Coronary artery (tissue), 2 donors: ENCODE results near the gene PDE6B.

Experiments used
- DNase-seq: peaks from one replicate; pipeline ENCODE4 v3.0.0-alpha.2; 2017; ENCODE audit warnings: low spot score
- H3K27ac ChIP-seq, 2 donors: fragments of 200-600 bp; sonication (generic); one replicate each; pipeline ENCODE4 v1.5.1; 2016 to 2019
- H3K4me3 ChIP-seq: fragments of 200-600 bp; sonication (generic); 2 replicates; pipeline ENCODE4 v1.5.1; 2016; ENCODE audit warnings: mild to moderate bottlenecking, moderate library complexity
- CTCF ChIP-seq: fragments of 200-600 bp; sonication (generic); IDR thresholded peaks from one replicate; pipeline ENCODE4 v1.5.1; 2019; ENCODE audit warnings: antibody characterized with exemption

The PDE6B gene

GRCh38 chr4:706834-707598, 81.6 kb downstream of the PDE6B start:
- no peak for DNase-seq
- Histone ChIP-seq H3K27ac (peak overlapping the region in 1 of 2 donors; percentile 14), H3K4me3 (peak overlapping the region; percentile 91)
- no peak for TF ChIP-seq CTCF

GRCh38 chr4:707929-708630, 82.7 kb downstream of the PDE6B start:
- no peak for TF ChIP-seq CTCF
- DNase-seq = no peak
- H3K27ac ChIP-seq = no peak overlapping the region
- H3K4me3 ChIP-seq = peak overlapping the region; percentile 13

GRCh38 chr4:708631-708933, 83.2 kb downstream of the PDE6B start:
- DNase-seq = no peak
- no peak for TF ChIP-seq CTCF
- H3K4me3 ChIP-seq = peak overlapping the region; percentile 13
- no peak overlapping the region for H3K27ac ChIP-seq

GRCh38 chr4:709348-709747, 84.0 kb downstream of the PDE6B start:
- Histone ChIP-seq H3K4me3 (no peak overlapping the region), H3K27ac (no peak overlapping the region)
- TF ChIP-seq CTCF = no peak
- DNase-seq = no peak

- H3K4me3 ChIP-seq = no peak overlapping the region
- no peak overlapping the region for H3K27ac ChIP-seq
- DNase-seq = no peak
- TF ChIP-seq CTCF = no peak
These were observed 84.7 kb downstream of the PDE6B start for GRCh38 chr4:710116-710515.

- no peak for DNase-seq
- no peak for TF ChIP-seq CTCF
- Histone ChIP-seq H3K27ac (no peak overlapping the region), H3K4me3 (no peak overlapping the region)
These were observed 85.5 kb downstream of the PDE6B start for GRCh38 chr4:710916-711315.

GRCh38 chr4:712093-712492, 86.7 kb downstream of the PDE6B start:
- Histone ChIP-seq H3K4me3 (no peak overlapping the region), H3K27ac (no peak overlapping the region)
- no peak for TF ChIP-seq CTCF
- no peak for DNase-seq
